GM19395 (cell line): ENCODE data around the gene ALK.
"Not testable (repeated sequence)": the region's sequence is repeated elsewhere in the genome, so short reads cannot be mapped to it uniquely, and the experiment has no call there.

Experiments
- ATAC-seq: cut with Tn5 transposase; IDR thresholded peaks from one replicate; pipeline ENCODE4 v1.9.1; 2021; ENCODE audit warnings: mild to moderate bottlenecking, moderate library complexity; ENCODE audit not compliant: unreplicated experiment

The ALK gene

GRCh38 chr2:29761278-29761677, 160.1 kb downstream of the ALK start:
- no peak for ATAC-seq

DNA sequence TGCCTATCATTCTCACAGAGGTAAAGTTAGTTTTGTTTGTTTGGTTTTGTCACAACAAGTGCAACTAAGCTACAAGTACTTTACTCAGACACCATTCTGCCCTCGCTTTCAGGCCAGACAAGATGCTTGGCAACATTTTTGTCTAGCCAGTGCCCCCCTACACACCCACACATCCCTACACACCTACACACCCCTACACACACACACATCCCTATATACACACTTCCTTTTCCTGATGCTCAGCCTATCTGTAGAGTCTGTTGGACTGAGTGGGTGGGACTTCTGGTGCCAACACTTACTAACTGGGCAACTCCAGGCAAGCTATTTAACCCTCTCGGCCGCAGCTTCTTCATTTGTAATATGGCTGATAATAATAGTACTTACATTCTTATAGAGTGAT, 161.4 kb downstream of the ALK start:
- no peak for ATAC-seq

DNA sequence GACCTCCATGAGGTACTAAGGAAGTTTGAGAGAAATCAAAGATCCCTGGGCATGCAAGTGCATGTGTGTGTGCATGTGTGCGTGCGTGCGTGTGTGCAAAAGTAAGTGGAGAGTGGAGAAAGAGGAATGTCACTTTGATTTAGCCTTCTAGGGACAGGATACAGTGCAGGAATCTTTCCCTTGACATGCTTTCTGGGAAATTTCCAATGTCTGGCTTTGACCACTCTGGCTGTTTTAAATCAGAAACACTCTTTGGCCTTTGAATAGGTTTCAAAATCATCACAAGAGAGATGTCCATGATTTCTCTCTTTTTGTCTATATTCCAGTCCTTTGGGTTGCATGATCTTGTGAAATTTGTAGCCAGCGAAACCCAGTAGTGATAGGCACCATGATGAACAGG, 162.0 kb downstream of the ALK start:
- ATAC-seq, result no peak

GRCh38 chr2:29755829-29756228, 165.6 kb downstream of the ALK start:
- ATAC-seq, result no peak

DNA sequence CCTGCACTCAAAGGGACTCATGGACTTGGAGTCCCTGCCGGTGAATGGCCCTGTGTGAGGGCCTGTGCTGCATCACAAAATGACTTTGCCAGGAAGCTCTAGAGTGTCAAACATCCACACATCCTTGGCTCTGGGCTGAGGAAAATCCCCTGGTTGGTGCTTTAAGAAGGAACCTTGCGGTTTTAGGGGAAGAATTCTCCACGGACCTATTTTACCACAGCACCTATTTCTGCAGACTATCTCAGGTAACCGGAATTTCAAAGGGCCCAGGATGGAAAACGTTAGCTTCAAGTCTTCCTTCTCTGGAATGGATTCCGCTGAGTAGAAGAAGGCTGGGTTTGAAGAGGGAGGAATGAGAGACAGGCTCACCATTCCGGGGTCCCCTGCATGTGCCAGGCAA, 166.2 kb downstream of the ALK start:
- ATAC-seq, result no peak

- ATAC-seq, result no peak
These were observed 167.5 kb downstream of the ALK start for GRCh38 chr2:29753671-29754444.

GRCh38 chr2:29751390-29751789, 170.0 kb downstream of the ALK start:
- ATAC-seq, result peak; percentile 78

DNA sequence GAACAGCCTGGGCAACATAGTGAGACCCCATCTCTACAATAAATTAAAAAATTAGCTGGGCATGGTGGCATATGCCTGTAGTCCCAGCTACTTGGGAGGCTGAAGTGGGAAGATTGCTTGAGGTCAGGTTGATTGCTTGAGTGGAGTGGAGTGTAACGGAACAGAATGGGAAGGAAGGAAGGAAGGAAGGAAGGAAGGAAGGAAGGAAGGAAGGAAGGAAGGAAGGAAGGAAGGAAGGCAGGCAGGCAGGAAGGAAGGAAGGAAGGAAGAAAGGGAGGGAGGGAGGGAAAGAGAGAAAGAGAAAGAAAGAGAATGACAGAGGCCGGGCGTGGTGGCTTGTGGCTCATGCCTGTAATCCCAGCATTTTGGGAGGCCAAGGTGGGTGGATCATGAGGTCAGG, 170.9 kb downstream of the ALK start:
- not testable (repeated sequence) for ATAC-seq

GRCh38 chr2:29749843-29750242, 171.5 kb downstream of the ALK start:
- ATAC-seq, result no peak

DNA sequence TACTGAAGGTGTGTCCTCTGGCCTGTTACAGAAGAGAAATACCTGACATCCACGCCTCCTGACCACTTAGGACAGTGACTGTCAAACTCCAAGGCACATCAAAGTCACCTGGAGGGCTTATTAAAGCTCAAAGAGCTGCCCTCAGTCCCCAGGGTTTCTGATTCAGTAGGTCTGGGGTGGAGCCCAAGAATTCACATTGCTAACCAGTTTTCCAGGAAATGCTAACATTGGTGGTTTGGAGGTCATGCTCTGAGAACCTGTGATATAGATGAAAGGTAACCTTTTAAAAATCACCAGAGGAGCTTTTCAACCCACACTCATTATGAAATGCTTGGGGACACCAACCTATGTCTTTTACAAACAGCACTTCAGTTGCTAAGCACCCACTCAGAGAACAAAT, 172.3 kb downstream of the ALK start:
- ATAC-seq, result no peak

DNA sequence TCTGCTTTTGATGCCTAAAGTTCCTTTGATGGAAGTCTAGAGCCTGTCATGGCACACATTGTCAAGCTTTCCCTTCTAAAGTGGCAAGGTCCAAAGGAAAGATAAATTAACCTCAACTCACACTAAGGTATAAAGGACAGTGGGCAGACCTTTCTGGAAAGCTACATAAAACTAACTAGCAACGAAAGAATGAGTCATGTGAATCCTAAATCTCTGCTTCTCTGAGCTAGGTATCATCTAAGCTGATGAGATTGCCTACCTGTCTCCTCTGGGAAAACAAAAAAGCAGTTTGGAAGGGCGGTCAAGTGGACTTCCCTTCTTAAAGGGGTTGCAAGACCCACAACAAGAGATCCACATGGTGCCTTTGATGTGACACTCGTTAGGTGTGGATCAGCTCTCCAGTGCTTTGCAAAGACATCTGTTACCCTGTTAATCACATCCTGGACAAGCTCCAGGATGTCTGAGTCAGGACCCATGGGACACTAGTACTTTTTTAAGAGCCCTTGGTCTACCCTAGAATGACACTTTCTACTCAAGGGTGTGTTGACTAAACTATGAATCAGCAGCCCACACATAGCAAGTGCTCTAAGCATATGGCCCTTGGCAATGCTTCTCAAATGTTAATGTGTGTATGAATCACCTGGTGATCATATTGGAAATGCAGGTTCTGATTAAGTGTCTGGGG, 173.5 kb downstream of the ALK start:
- ATAC-seq, result no peak

- peak; percentile 91 for ATAC-seq
These were observed 176.4 kb downstream of the ALK start for GRCh38 chr2:29744976-29745375.

- ATAC-seq, result no peak
These were observed 177.9 kb downstream of the ALK start for GRCh38 chr2:29743516-29743915.

- no peak for ATAC-seq
These were observed 178.7 kb downstream of the ALK start for GRCh38 chr2:29742656-29743055.

DNA sequence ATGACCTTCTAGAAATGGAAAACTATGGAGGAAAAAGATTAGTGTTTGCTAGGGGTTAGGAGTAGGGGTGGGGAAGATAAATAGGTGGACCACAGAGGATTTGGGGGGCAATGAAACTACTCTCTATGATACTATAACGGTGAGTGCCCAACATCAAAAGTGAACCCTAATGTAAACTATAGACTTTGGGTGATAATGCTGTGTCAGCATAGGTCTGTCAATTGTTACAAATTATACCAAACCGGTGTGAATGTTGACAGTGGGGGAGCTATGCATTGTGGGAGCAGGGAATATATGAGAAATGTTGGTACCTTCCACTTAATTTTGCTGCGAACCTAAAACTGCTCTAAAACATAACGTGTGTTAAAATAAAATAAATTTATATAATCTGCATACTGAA, 180.3 kb downstream of the ALK start:
- ATAC-seq, result no peak

DNA sequence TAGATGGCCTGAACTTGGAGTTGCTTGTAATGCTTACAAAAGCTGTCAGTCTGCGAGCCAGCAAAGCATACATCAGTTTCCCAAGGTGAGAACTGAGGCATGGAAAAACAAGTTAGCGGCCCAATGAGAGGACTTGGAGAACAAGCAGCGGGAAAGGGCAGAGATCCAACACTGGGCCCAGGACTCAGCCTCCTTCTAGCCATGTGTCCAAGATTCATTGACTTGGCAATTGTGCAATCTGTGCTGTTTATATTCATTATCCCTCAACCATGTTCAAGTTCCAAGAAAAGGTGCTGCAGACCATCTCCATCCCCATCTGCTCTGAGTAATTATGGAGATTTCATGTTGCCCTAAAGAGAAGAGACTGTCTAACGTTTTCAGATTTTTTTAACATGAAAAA, 187.4 kb downstream of the ALK start:
- ATAC-seq, result no peak

GRCh38 chr2:29733213-29733612, 188.2 kb downstream of the ALK start:
- ATAC-seq, result no peak

- ATAC-seq, result no peak
These were observed 189.4 kb downstream of the ALK start for GRCh38 chr2:29731948-29732347.

DNA sequence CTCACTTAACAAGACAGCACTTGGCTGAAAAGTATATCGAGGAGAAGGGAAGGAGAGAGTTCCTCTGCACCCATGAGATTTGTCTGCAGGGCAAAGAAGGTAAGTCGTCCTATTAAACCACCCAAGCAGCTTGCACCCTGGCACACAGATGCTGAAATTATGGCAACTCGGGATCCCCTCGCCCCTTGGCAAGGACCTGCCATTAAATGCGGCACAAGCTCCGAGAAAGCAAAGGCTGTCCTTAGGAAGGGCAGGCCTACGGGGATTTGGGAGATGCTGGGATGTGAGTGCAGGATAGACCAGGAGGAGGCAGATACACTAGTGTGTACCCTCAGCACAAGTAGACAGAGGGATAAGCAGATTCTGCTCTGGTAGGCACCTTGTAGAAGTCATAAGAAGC, 191.5 kb downstream of the ALK start:
- no peak for ATAC-seq

DNA sequence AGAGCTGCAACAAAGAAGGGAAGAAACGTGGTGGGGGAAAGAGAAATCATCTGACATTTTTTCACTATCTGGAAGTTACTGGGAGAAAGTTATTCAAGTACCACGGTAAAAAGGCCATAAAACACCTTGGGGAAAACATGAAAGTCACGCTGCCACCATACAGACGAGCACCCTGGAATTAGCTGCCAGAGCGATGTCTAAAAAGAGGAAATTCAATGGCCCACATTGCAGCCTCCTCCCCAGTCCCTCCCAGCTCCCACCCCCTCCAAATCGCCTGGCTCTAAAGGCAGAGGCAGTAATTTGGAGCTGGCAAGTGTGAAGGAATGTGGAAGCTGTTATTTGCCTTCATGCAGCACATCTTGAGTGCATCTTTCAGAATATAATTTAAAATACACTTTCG, 192.0 kb downstream of the ALK start:
- ATAC-seq, result no peak

DNA sequence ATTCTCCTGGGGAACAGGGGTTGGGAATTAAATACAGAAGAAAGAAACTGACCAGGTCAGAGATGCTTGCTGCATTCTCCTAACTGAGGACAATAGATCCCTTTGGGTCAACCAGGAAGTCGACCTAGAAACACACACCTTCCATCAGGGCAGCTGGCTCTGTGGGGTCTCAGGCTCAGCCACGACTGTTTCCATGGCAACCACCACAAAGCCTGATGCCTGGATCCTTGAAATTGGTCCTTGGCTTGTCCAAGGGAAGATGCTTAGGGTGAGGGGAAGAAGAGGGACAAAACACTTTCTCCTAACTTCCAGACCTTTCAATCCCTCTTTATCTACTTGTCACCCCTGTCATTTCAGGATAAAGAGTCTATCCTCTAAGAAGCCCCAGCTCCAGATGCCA, 194.4 kb downstream of the ALK start:
- ATAC-seq, result no peak

GRCh38 chr2:29725610-29726009, 195.8 kb downstream of the ALK start:
- no peak for ATAC-seq

DNA sequence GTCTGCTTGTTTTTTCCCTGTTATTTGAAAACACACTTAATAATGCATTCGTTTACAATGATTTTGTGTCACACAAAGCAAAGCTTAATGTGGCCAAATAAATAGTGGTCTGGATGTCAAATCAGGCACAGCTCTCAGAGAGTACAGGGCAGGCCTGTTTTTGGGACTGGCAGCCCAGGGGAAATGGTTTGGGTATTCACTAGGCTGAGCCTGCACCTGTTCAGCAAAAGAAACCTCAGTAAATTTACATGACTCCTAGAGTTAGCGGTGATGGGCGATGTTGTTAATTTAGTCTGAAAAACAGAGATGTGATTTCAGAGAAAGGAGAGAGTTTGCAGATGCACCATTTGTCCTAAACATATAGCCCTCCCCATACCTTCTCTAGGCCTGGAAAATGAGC, 197.1 kb downstream of the ALK start:
- no peak for ATAC-seq
